Activated effector memory CD4-positive, alpha-beta T cell treated with Interleukin-2 at 50 U/mL for 16 hours (primary cell): ENCODE data around the gene SECTM1.

Source experiments
- DNase-seq: peaks from one replicate; pipeline ENCODE4 v3.0.0-alpha.2; 2020

The SECTM1 gene

DNA sequence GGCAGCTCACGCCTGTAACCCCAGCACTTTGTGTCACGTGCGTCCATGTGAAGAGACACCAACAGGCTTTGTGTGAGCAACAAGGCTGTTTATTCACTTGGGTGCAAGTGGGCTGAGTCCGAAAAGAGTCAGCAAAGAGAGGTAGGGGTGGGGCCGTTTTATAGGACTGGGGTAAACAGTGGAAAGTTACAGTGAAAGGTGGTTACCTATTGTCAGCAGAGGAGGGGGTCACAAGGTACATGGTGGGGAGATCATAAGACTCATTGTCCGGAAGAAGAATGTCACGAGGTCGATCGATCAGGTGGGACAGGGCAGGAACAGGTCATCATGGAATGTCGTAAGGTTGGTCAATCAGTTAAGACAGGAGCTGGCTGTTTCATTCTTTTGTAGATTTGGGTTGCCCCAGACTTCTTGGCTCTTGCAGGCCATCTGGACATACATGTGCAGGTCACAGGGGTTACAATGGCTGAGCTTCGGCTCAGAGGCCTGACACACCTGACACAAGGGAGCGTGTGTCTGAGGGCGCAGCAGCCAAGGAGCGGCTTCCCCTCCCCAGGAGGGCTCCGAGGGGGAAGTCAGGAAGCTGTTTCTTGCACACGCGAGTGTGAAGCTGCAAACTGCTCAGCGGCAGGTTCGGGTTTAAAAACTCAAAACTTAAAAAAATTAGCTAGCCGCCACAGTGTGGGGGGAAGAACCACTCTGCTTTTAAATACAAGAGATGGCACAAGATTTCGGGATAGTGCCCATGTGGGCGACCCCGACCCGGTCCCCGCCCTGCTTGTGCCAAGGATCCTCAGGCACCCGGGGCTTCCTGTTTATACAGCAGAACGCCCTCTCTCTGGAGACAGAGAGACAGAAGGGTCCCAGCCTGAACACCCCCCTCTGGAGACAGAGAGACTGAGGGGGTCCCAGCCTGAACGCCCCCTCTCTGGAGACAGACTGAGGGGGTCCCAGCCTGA is 13.1 kb upstream of the SECTM1 start:
- no peak for DNase-seq

GRCh38 chr17:82345151-82345976 is 11.8 kb upstream of the SECTM1 start:
- no peak for DNase-seq

- no peak for DNase-seq
These were observed 10.8 kb upstream of the SECTM1 start for GRCh38 chr17:82344175-82344907.

GRCh38 chr17:82343560-82343959 is 10.0 kb upstream of the SECTM1 start:
- no peak for DNase-seq

DNA sequence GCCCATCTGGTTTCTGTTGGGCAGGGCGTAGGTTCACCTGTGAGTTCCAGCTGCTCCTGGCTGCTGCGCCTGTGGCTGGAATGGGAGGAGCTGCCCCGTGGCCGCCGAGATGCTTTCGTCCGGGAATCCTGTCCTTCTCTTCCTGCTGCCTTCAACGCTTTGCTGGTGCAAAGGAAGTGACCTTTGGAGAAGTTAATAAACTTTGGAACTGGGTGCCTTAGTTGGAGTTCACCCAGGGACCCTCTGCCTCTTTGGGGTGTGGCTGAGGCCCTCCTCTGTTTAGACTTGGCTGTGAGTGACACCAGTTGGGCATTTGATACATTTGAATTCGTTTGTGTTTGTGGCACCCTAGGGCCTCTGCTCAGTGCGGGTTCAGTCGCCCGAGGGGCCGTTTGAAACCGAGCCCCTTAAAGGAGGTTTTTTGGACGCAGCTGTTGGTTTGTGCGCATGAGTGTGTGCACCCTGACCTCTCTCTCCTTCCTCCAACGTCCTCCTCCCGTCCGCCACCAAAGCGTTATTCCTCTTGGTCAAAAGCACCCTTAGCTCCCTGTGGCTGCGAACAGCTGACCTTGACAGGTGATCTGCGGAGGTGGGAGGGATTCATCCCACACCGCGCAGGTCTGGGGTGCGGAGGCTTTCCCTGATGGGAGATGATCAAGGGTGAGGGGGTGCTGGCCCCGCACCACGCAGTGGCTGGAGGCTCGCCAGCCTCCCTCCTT is 9.0 kb upstream of the SECTM1 start:
- no peak for DNase-seq

DNA sequence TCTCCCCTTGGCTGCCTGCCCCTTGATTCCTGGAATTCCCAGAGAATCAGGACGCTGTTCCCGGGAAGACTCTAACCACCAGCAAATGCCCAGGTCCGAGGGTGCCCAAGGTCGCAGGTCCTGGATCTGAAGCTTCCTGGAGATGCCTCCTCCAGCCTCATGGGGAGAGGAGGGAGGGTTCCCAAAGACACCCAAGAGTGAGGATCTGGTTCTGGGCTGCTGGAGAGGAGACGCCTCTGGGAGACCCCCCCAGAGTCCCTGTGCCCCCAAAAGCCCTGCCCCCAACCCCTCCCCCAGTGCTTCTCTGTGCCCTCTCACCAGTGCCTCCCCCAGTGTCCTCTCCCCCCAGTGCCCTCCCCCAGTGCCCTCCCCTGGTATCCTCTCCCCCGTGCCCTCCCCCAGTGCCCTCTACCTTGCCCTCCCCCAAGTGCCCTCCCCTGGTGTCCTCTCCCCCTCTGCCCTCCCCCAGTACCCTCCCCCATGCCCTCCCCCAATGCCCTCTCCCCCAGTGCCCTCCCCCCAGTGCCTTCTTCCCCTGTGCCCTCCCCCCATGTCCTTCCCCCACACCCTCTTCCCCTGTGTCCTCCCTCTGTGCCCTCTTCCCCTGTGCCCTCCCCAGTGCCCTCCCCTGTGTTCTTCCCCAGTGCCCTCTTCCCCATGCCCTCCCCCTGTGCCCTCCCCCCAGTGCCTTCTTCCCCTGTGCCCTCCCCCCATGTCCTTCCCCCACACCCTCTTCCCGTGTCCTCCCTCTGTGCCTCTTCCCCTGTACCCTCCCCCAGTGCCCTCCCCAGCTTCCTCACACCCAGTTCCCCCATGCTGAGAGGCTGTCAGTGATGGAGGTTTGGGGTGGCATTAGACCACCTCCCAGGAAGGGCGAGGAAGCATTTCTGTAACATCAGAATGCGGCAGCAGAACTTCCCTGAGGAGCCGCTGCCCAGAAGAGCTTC is 6.3 kb upstream of the SECTM1 start:
- no peak for DNase-seq

DNA sequence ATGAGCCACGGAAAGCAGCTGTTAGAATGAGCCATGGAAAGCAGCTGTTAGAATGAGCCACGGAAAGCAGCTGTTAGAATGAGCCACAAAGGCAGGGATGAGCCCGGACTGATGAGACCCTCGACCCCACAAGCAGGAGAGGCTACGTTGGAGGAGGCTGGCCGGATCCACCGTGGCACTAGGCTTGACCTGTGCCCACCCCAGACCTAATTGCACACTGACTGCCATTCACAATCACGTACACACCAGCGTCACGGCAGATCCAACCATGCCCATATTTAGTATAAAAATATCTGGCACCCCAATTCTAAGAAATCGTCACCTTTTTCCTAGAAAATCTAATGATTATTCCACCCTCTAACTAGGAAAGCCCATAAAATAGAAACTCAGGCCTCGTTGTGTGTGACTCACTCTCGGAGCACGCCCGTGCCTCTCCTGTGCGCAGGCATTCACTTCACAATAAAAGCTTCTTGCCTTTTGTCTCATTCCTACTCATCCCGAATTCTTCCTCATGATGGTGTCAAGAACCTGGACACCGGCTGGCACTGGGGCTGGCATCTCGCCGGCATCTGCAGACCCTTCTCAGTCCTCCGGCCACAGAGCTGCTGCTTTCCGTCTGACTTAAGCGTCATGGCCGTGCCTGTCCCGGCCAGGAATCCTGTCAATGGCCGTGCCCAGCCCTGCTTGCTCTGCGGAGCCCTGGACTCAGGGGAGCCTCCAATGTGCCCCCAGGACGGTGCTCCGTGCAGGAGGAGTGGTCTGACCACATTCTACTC is 5.5 kb upstream of the SECTM1 start:
- DNase-seq: no peak

DNA sequence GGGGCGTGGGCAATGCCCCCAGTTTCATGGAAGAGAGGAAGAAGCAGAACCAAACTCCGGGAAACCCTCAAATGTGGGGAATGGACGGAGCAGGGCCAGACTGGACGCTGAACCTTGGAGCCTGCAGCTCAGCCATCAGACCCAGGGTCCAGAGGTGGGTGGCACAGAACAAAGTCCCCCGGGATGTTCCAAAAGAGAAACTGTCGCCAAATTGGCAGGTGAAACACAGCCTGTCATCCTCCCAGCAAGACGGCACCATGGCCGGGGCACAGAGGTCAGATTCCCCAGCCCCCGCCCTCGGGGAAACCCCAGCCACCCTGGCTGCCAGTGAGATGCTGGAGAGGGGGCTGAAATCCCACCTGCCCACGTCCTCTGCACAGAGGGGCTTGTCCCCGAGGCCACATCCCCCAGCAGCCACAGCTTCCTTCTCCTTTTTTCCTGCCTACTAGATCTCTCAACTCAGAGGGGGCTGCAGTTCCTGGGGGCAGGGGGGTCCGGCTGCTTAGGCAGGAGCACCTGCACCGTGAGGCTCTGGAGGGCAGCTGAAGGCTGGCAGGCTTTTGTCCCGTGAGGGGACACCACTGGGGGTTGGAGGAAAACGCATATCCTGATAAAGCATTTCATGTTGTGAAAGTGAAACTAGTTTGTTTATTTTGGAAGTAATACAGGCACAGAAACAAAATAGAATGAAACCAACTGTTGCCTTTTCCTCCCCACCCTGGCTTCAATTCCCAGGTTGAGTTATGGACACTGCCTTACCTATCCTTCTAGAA is 1.2 kb upstream of the SECTM1 start:
- no peak for DNase-seq

DNA sequence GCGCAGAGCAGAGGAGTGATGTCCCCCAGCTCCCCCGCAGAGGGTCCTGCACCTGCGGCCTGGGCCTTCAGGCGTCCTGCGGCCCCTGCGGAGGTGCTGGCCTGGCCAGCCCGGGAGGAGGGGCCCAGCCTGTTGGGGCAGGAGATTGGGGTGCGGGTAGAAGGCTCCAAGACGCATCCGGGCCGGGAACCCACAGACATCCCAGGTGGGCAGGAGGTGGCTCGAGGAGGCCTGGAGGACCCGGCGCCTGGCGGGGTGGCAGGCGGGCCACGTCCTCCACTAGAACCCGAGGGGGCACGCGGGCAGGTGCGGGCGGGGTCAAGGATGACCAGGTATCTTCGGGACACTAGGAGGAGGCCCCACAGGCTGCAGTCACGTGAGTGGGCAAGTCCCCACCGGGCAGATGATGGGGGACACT is 647 bp upstream of the SECTM1 start:
- DNase-seq: no peak

DNA sequence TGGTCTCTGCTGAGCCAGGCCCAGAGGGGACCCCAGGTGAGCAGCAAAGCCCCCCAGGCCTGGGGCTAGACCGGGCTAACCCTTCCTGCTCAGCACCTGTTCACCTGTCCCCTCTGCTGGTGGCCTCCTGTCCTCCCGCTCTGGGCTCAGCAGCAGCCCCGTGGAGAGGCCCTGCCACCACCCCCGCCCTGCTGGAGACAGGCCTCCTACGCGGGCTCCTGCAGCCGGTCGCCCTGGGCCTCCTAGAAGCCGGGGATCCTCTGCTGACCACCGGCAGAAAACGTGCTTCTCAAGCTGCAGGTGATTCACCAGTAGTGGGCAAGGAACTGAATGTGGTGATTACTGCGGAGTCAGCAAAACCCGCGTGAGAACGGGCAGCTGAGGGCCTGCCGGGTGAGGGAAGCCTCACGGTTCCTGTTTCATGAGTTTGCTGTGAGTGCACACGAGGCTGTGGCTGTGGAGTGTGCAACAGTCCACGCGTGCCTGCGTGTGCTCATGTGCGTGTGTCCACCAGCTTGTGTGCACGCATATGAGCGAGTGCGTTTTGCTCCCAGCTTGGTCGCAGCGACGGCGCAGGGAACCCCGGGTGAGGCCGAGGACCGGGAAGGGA is 792 bp downstream of the SECTM1 start:
- DNase-seq: no peak

- no peak for DNase-seq
These were observed 2.1 kb downstream of the SECTM1 start for GRCh38 chr17:82331345-82331939.

DNA sequence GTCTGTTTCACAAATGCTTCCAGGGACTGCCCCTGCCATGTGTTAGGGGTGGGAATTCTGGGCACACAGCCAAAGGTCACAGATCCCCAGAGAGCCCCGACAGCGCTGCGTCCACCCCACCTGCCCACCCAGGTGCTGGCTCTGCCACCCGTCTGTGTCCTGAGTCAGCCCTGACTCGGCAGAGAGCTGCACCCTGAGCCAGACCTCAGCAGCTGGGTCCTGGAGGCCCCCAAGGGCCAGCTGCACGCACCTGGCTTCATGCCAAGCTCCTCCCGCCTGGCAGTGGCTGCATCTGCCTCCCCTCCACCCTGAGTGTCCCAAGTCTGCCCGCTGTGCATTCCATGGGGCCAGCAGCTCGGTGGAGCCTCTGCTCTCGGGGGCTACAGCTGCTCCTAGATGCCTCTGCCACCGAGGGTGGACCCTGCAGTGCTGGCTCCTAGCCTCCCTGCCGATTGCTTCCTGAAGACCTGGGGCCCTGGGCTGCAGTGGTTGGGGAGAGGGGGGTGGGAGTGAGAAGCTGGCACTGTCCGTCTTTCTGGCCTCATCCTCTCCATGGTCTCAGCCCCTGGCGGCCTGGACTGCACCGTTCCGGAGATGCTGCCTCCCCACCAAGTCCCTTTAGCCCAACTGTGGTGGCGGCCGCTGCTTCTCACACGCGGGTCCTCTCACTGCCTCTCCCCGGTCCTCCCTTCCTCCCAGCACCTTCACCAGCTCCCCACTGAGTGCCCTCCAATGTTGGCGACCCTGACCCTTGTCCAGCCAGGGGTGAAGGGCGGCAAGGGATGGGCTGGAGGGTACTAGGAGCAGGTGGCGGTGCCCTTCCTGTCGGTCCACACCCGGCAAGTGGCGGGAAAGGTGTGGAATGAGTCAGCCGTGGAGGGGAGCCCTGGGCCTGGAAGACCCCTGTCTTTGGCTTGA is 3.0 kb downstream of the SECTM1 start:
- DNase-seq: no peak

DNA sequence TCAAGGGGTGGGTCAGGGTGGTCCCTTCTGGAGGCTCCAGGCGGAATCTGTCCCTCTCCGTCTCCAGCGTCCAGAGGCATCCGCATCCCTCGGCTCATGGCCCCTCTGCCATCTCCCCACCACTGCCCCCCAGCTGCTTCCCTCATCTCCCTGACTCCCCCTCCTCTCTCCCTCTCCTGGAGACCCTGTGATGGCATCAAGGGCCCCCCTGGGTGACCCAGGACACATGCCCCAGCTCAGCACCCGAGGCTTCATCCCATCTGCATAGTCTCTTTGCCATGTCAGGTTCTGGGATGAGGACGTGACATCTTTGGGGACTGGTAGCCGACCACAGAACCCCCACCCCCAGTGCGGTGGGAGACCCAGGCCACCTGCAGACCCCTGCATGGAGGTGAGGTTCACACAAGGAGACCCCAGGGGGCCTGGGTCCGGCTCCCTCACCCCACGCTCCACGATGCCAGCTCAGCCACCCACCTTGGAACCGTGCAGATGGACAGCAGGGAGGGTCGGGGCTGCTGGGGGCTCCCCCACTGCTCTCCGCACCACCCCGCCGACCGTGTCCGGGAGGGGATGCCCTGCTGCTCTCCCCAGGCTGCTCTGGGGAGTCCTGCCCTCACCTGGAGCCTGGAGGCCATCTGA is 3.8 kb downstream of the SECTM1 start:
- no peak for DNase-seq

DNA sequence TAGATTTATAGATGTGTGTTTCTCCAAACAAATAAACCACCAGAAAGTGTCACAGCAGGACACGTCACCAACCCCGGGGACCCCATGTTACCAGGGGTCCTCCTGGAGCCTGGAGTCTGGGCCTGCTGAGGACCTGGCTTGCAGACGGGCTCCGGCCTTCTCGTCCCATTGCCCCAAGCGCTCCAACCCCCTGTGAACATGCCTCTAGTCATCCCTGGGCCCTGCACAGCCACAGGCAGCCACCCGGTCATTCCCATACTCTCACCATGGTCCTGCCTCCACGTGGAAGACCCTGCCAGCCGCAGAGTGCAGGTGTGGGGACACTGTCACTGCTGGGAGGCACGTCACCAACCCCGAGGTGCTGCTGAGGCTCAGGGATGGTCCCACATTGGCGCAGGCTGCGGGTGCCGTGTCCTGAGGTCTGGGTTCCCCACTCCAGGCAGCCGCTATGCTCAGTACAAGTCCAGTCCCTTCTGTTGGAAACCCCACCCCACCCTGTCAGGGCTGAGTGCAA is 4.5 kb downstream of the SECTM1 start:
- no peak for DNase-seq

GRCh38 chr17:82328141-82328993 is 5.2 kb downstream of the SECTM1 start:
- no peak for DNase-seq

- no peak for DNase-seq
These were observed 5.8 kb downstream of the SECTM1 start for GRCh38 chr17:82327757-82328140.
